DOHH2 (cell line): Measurements from ENCODE around the gene TXNDC17.

Experiments
- H3F3A ChIP-seq: fragments of 200-600 bp; sonication (generic), shearing (Covaris generic); 2 replicates; pipeline ENCODE4 v1.6.0; 2016; ENCODE audit warnings: antibody characterized with exemption, mild to moderate bottlenecking; ENCODE audit not compliant: control insufficient read depth, insufficient read depth
- H3K27ac ChIP-seq: fragments of 200-600 bp; sonication (generic); 2 replicates; pipeline ENCODE4 v1.5.1; 2014; ENCODE audit warnings: low read depth, mild to moderate bottlenecking, low read length, moderate library complexity
- H3K27me3 ChIP-seq: fragments of 200-600 bp; sonication (generic); 2 replicates; pipeline ENCODE4 v1.6.1; 2014; ENCODE audit warnings: mild to moderate bottlenecking, low read length, mixed read lengths; ENCODE audit not compliant: control insufficient read depth
- H3K36me3 ChIP-seq: fragments of 200-600 bp; sonication (generic); 2 replicates; pipeline ENCODE4 v1.6.1; 2014; ENCODE audit warnings: mild to moderate bottlenecking, low read length, moderate library complexity, mixed read lengths; ENCODE audit not compliant: control insufficient read depth
- H3K4me1 ChIP-seq: fragments of 200-600 bp; sonication (generic); 2 replicates; pipeline ENCODE4 v1.6.1; 2014; ENCODE audit warnings: mild to moderate bottlenecking, low read length, mixed read lengths; ENCODE audit not compliant: control insufficient read depth
- H3K4me2 ChIP-seq: fragments of 200-600 bp; sonication (generic); 2 replicates; pipeline ENCODE4 v1.6.0; 2014; ENCODE audit warnings: mild to moderate bottlenecking, low read length, moderate library complexity
- H3K4me3 ChIP-seq: fragments of 200-600 bp; sonication (generic); 2 replicates; pipeline ENCODE4 v1.5.1; 2014; ENCODE audit warnings: mild to moderate bottlenecking, low read length, mixed read lengths
- H3K79me2 ChIP-seq: fragments of 200-600 bp; sonication (generic); 2 replicates; pipeline ENCODE4 v1.6.1; 2014; ENCODE audit warnings: mild to moderate bottlenecking, low read length, mixed read lengths; ENCODE audit not compliant: control insufficient read depth
- H3K9me2 ChIP-seq: fragments of 200-600 bp; sonication (generic); replicated peaks from 2 replicates; pipeline ENCODE4 v1.6.1; 2014; ENCODE audit warnings: mild to moderate bottlenecking, low read length, mixed read lengths; ENCODE audit not compliant: control insufficient read depth
- H3K9me3 ChIP-seq: fragments of 200-600 bp; sonication (generic); 2 replicates; pipeline ENCODE4 v1.6.1; 2014; ENCODE audit warnings: antibody characterized with exemption, low read length, mixed read lengths; ENCODE audit not compliant: control insufficient read depth, insufficient read depth
- H4K20me1 ChIP-seq: fragments of 200-600 bp; sonication (generic); 2 replicates; pipeline ENCODE4 v1.6.0; 2014; ENCODE audit warnings: low read depth, mild to moderate bottlenecking, antibody characterized with exemption, low read length, moderate library complexity; ENCODE audit not compliant: control insufficient read depth, insufficient read depth
- EZH2phosphoT487 ChIP-seq: fragments of 200-600 bp; sonication (generic); IDR thresholded peaks from 2 replicates; pipeline ENCODE4 v1.6.1; 2017; ENCODE audit warnings: borderline replicate concordance, mild to moderate bottlenecking, antibody characterized with exemption, low read length, moderate library complexity, mixed read lengths
- TF ChIP-seq, protein P1 (sequence below): fragments of 200-600 bp; sonication (generic); IDR thresholded peaks from one replicate; pipeline ENCODE4 v1.5.1; 2014; ENCODE audit warnings: antibody characterized with exemption, mild to moderate bottlenecking, low read depth, low read length; ENCODE audit not compliant: poor library complexity, severe bottlenecking

The TXNDC17 gene

DNA sequence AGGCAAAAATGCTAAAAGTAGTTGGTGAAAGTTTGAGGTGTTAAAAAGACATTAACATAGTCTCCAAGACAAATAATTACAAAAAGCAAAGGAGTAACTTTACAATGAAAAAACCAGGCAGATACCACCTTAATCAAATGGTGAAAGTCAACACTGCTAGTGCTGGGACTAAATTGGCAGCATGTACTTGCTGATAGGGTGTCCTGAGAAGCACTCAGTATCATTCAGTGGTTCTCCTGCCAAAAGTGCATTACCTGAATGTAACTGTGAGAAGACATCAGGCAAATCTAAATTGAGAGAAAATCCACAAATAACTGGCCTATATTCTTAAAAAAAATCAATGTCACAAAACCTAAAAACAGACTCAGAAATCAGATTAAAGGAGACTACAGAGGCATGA is 8.3 kb upstream of the TXNDC17 start:
- Histone ChIP-seq H3K36me3 (peaks cover 64% of the 10 kb centered on the region), H3K27me3 (no peaks in the 10 kb centered on the region), H4K20me1 (no peaks in the 10 kb centered on the region), H3K4me3 (no peak overlapping the region), H3K79me2 (peaks cover 5% of the 10 kb centered on the region), H3K9me3 (no peaks in the 10 kb centered on the region), H3K9me2 (no peaks in the 10 kb centered on the region), H3F3A (no peaks in the 10 kb centered on the region), H3K4me2 (no peak overlapping the region), H3K27ac (no peak overlapping the region), H3K4me1 (no peaks in the 10 kb centered on the region)
- no peak for TF ChIP-seq EZH2phosphoT487
- TF ChIP-seq, protein P1, sequence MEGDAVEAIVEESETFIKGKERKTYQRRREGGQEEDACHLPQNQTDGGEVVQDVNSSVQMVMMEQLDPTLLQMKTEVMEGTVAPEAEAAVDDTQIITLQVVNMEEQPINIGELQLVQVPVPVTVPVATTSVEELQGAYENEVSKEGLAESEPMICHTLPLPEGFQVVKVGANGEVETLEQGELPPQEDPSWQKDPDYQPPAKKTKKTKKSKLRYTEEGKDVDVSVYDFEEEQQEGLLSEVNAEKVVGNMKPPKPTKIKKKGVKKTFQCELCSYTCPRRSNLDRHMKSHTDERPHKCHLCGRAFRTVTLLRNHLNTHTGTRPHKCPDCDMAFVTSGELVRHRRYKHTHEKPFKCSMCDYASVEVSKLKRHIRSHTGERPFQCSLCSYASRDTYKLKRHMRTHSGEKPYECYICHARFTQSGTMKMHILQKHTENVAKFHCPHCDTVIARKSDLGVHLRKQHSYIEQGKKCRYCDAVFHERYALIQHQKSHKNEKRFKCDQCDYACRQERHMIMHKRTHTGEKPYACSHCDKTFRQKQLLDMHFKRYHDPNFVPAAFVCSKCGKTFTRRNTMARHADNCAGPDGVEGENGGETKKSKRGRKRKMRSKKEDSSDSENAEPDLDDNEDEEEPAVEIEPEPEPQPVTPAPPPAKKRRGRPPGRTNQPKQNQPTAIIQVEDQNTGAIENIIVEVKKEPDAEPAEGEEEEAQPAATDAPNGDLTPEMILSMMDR, result no peak

DNA sequence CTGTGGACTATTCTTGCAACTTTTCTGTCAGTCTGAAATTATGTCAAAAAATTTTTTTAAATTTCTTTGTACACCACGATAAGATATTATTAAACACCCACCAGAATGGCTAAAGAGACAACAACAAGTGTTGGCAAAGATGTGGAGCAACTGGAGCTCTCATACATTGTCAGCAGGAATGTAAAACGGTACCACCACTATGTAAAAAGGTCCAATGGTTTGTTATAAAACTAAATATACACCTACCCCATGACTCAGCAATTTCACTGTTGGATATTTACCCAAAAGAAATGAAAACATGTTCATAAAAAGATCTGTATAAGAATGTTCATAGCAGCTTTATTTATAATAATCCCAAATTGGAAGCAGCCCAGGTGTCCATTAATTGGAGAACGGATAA is 7.6 kb upstream of the TXNDC17 start:
- H3F3A ChIP-seq, result no peaks in the 10 kb centered on the region
- H3K27ac ChIP-seq, result no peak overlapping the region
- H3K27me3 ChIP-seq, result no peaks in the 10 kb centered on the region
- TF ChIP-seq, protein P1, result no peak
- no peak for TF ChIP-seq EZH2phosphoT487
- H3K9me2 ChIP-seq, result no peaks in the 10 kb centered on the region
- H4K20me1 ChIP-seq, result no peaks in the 10 kb centered on the region
- H3K4me1 ChIP-seq, result no peaks in the 10 kb centered on the region
- peaks cover 57% of the 10 kb centered on the region for H3K36me3 ChIP-seq
- peaks cover 7% of the 10 kb centered on the region for H3K79me2 ChIP-seq
- H3K4me2 ChIP-seq, result no peak overlapping the region
- no peaks in the 10 kb centered on the region for H3K9me3 ChIP-seq
- no peak overlapping the region for H3K4me3 ChIP-seq

- Histone ChIP-seq H3K36me3 (peaks cover 38% of the 10 kb centered on the region), H3K4me1 (peaks cover 9% of the 10 kb centered on the region), H3K4me2 (no peak overlapping the region), H3K9me2 (no peaks in the 10 kb centered on the region), H3K27me3 (no peaks in the 10 kb centered on the region), H3F3A (no peaks in the 10 kb centered on the region), H3K9me3 (no peaks in the 10 kb centered on the region), H4K20me1 (0 out of 2 replicates have a peak, but pooled peaks cover 3% of the 10 kb centered on the region), H3K79me2 (peaks cover 32% of the 10 kb centered on the region), H3K27ac (no peak overlapping the region), H3K4me3 (no peak overlapping the region)
- TF ChIP-seq EZH2phosphoT487, result no peak
- TF ChIP-seq, protein P1, result no peak
Measured at GRCh38 chr17:6636105-6636504, 4.8 kb upstream of the TXNDC17 start.
